HepG2 (cell line): ENCODE data around the gene VILL. TPM values are rescaled to one million over a fixed set of nuclear protein-coding genes. Genes with fewer than 3 reads are reported as not detected.
A peak's percentile ranks its signal among the peaks of the same experiment; 100 is the strongest.

Source experiments
- ATAC-seq: fragments of 200-7000 bp; cut with Tn5 transposase; 3 replicates; pipeline ENCODE4 v1.9.1; 2020; ENCODE audit warnings: mild to moderate bottlenecking, moderate library complexity
- BruUV-seq: library from RNA; stranded (reverse); fragments of 400-500 nt; replicated peaks from 2 replicates; lab custom pipeline; 2021; lab: Mats Ljungman, UMichigan
- CTCF ChIA-PET: fragments of 300-600 bp; formaldehyde crosslinking; extraction: SDS; loops from one replicate; lab custom pipeline; 2021; ENCODE audit warnings: low total read pairs, inconsistent platforms, low intra/inter-chr PET ratio; lab: Yijun Ruan, JAX
- POLR2A ChIA-PET: fragments of 350-600 bp; sonication (Branson Sonifier 250); formaldehyde crosslinking; loops from one replicate; lab custom pipeline; 2020; ENCODE audit warnings: antibody characterized with exemption, inconsistent platforms; lab: Yijun Ruan, JAX
- DNase-seq: peaks from one replicate; pipeline ENCODE4 v3.0.0-alpha.2; 2015; ENCODE audit warnings: low spot score
- FAIRE-seq: peaks from 3 replicates; lab custom pipeline; 2011; peaks lifted over from hg19 to GRCh38; lab: Jason Lieb, UNC
- H2AFZ ChIP-seq: one replicate; pipeline ENCODE4 v1.6.1; 2011; ENCODE audit warnings: low read length, inconsistent platforms
- H3K27ac ChIP-seq: fragments of 300-600 bp; 3 replicates; pipeline ENCODE4 v1.8.0; 2011; ENCODE audit warnings: mixed run types, mild to moderate bottlenecking, mixed read lengths, low read length, inconsistent platforms; ENCODE audit not compliant: insufficient read depth; ENCODE audit errors: extremely low read length
- H3K27me3 ChIP-seq, 2 experiments: fragments of 200-600 bp in 1 of 2; 2 replicates in 1 of 2; 3 replicates in 1 of 2; pipeline versions ENCODE4 v1.6.0 to v1.8.0; 2011; ENCODE audit warnings: low read length in 2 of 2, mild to moderate bottlenecking in 2 of 2, moderate library complexity in 2 of 2, inconsistent platforms in 1 of 2; ENCODE audit not compliant: insufficient read depth in 2 of 2, control insufficient read depth in 1 of 2
- H3K36me3 ChIP-seq, 2 experiments: fragments of 200-600 bp in 1 of 2; replicated peaks in 1 of 2; 2 replicates in 1 of 2; 3 replicates in 1 of 2; pipeline versions ENCODE4 v1.5.1 to v1.8.0; 2011; ENCODE audit warnings: low read length in 2 of 2, inconsistent platforms in 1 of 2; ENCODE audit not compliant: insufficient read depth in 2 of 2, control insufficient read depth in 1 of 2
- H3K4me1 ChIP-seq: 2 replicates; pipeline ENCODE4 v1.5.1; 2012; ENCODE audit warnings: low read length, inconsistent platforms; ENCODE audit not compliant: insufficient read depth
- H3K4me2 ChIP-seq: 2 replicates; pipeline ENCODE4 v1.6.0; 2011; ENCODE audit warnings: low read depth, low read length, inconsistent platforms
- H3K4me3 ChIP-seq, 3 experiments: fragments of 200-600 bp in 1 of 3; sonication (generic), shearing (Covaris generic) in 1 of 3; replicated peaks in 1 of 3; 2 replicates each; pipeline ENCODE4 v1.5.1; 2011 to 2016; ENCODE audit warnings: low read length in 3 of 3, inconsistent platforms in 2 of 3, low read depth in 2 of 3, mild to moderate bottlenecking in 2 of 3, control low read depth in 1 of 3, mixed read lengths in 1 of 3; ENCODE audit not compliant: insufficient read depth in 1 of 3
- H3K79me2 ChIP-seq: one replicate; pipeline ENCODE4 v1.6.1; 2011; ENCODE audit warnings: low read length, inconsistent platforms; ENCODE audit not compliant: insufficient read depth
- H3K9ac ChIP-seq: 2 replicates; pipeline ENCODE4 v1.6.0; 2011; ENCODE audit warnings: mild to moderate bottlenecking, low read depth, low read length, inconsistent platforms; ENCODE audit not compliant: insufficient read depth
- H3K9me3 ChIP-seq: 2 replicates; pipeline ENCODE4 v1.5.1; 2012; ENCODE audit warnings: mild to moderate bottlenecking, low read length
- H4K20me1 ChIP-seq: 2 replicates; pipeline ENCODE4 v1.6.0; 2011; ENCODE audit warnings: inconsistent platforms, mild to moderate bottlenecking, low read length, moderate library complexity; ENCODE audit not compliant: insufficient read depth
- FOXK1 ChIP-seq: sonication (generic); formaldehyde crosslinking; IDR thresholded peaks from 2 replicates; pipeline ENCODE4 v1.4.0; 2020; ENCODE audit warnings: low read depth, missing genetic modification reagents, borderline replicate concordance
- RBFOX2 ChIP-seq: fragments of 200-400 bp; formaldehyde crosslinking; IDR thresholded peaks from 2 replicates; pipeline ENCODE4 v1.6.1; 2017; ENCODE audit warnings: low read depth, mild to moderate bottlenecking, low read length
- ZFP90 ChIP-seq: sonication (generic); formaldehyde crosslinking; IDR thresholded peaks from 2 replicates; pipeline ENCODE4 v1.8.0; 2022; ENCODE audit warnings: missing genetic modification reagents, mild to moderate bottlenecking, inconsistent platforms, borderline replicate concordance
- ZNF747 ChIP-seq: sonication (generic); formaldehyde crosslinking; IDR thresholded peaks from 2 replicates; pipeline ENCODE4 v1.8.1; 2023; ENCODE audit warnings: missing genetic modification reagents, mild to moderate bottlenecking, borderline replicate concordance
- WGBS: methylation state at CpG from one replicate; pipeline ENCODE4 v1.1.6; 2017; ENCODE audit warnings: low lambda C conversion rate; 5-methylcytosine and 5-hydroxymethylcytosine counted together
- in situ Hi-C: cut with HindIII; loops from 2 replicates; pipeline ENCODE4 v1.10.0; 2017; ENCODE audit warnings: low pct_unique_long_range_greater_than_20kb; ENCODE audit not compliant: extremely low pct_ligation_motif_present
- intact Hi-C: fragments of 100-400 bp; cut with micrococcal nuclease; formaldehyde crosslinking; loops from one replicate; pipeline ENCODE4 v1.10.0; 2022; ENCODE audit not compliant: unreplicated experiment
- polyA plus RNA-seq, 8 experiments: library from polyadenylated mRNA; depleted of rRNA in 3 of 8; stranded (reverse) in 7 of 8; unstranded in 1 of 8; fragments of >200 nt; fragmentation: Illumina TruSeq in 4 of 8; extraction: Trizol in 4 of 8; gene quantifications; 2 replicates each; pipeline versions ENCODE4 v1.2.1 to v1.2.3, GENCODE V29; 2011 to 2016; ENCODE audit warnings: low read depth in 4 of 8, missing spikeins in 1 of 8, mixed read lengths in 1 of 8; ENCODE audit not compliant: insufficient read depth in 1 of 8
- total RNA-seq, 5 experiments: library from RNA; depleted of rRNA; stranded (reverse); fragments of >200 nt; fragmentation: Illumina TruSeq; extraction: Trizol; gene quantifications; 2 replicates each; pipeline ENCODE4 v1.2.3, GENCODE V29; 2016; ENCODE audit warnings: low read depth in 1 of 5
- TF ChIP-seq, protein P1 (sequence below): sonication (generic); formaldehyde crosslinking; IDR thresholded peaks from 2 replicates; pipeline ENCODE4 v1.9.0; 2021; ENCODE audit warnings: missing genetic modification reagents, mild to moderate bottlenecking, borderline replicate concordance

The VILL gene
- total and polyA plus RNA-seq, 2 of the 13 experiments (the other 11 are each of a cell fraction or from before 2014, with no cell fraction given), result 3.2 to 5.3 TPM

DNA sequence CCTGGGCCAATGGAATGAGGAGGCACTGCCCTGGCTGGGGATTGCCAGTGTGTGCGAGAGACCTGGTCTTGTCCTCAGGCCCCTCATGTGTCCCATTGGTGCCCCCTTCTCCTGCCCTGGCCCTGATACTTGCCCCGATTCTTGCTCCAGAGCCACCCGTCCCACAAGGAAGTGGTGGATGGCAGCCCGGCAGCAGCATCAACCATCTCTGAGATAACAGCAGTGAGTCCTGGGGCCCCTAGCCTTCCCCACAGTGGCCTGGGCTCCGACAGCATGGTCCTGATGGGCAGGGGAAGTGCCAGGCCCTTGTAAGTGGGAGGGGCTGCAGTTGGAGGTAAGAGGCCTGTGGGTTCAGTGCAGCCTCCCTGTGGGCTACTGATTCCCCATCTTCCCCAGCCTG lies 15.4 kb downstream of the VILL start (continued):
- TF ChIP-seq, protein P1, sequence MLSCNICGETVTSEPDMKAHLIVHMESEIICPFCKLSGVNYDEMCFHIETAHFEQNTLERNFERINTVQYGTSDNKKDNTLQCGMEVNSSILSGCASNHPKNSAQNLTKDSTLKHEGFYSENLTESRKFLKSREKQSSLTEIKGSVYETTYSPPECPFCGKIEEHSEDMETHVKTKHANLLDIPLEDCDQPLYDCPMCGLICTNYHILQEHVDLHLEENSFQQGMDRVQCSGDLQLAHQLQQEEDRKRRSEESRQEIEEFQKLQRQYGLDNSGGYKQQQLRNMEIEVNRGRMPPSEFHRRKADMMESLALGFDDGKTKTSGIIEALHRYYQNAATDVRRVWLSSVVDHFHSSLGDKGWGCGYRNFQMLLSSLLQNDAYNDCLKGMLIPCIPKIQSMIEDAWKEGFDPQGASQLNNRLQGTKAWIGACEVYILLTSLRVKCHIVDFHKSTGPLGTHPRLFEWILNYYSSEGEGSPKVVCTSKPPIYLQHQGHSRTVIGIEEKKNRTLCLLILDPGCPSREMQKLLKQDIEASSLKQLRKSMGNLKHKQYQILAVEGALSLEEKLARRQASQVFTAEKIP, result no peak

DNA sequence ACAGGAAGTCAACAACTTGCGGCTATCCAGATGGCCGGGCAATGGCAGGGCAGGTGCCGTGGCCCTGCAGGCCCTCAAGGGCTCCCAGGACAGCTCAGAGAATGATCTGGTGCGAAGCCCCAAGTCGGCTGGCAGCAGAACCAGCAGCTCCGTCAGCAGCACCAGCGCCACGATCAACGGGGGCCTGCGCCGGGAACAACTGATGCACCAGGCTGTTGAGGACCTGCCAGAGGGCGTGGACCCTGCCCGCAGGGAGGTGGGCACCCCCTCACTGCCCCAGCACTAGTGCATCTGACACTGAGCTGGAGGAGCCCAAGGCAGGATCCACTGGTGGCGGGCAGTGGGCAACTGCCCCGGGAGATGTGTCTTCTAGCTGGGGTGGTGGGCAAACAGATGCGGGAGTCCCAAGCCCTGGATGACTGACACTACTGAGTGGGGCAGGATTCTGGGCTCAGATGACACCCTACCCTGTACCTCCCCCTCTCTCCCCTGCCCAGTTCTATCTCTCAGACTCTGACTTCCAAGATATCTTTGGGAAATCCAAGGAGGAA lies 15.9 kb downstream of the VILL start:
- H4K20me1 ChIP-seq, result no peaks in the 10 kb centered on the region
- no peaks in the 10 kb centered on the region for H3K79me2 ChIP-seq
- in situ Hi-C loops (no loop called here), intact Hi-C loops (no loop called here)
- no peak for TF ChIP-seq FOXK1
- TF ChIP-seq RBFOX2, result peak; percentile 36; the same call in 1 of the 2 replicates
- ChIA-PET CTCF (no interaction called here), POLR2A (no interaction called here)
- no peaks in the 10 kb centered on the region for H3K9me3 ChIP-seq
- no peaks in the 10 kb centered on the region; a peak in 2 of 5 replicates for H3K36me3 ChIP-seq
- no peak overlapping the region for H3K4me2 ChIP-seq
- no peak overlapping the region for H2AFZ ChIP-seq
- no peak overlapping the region for H3K9ac ChIP-seq
- H3K4me3 ChIP-seq, result no peak overlapping the region
- peaks cover 47% of the 10 kb centered on the region for H3K4me1 ChIP-seq
- BruUV-seq, result no TSS peak
- WGBS, result 98% methylated on average over 11 of the region's 16 CpGs
- no peaks in the 10 kb centered on the region; a peak in 2 of 5 replicates for H3K27me3 ChIP-seq
- FAIRE-seq (no peak), DNase-seq (no peak), ATAC-seq (no peak)
- no peak overlapping the region for H3K27ac ChIP-seq

DNA sequence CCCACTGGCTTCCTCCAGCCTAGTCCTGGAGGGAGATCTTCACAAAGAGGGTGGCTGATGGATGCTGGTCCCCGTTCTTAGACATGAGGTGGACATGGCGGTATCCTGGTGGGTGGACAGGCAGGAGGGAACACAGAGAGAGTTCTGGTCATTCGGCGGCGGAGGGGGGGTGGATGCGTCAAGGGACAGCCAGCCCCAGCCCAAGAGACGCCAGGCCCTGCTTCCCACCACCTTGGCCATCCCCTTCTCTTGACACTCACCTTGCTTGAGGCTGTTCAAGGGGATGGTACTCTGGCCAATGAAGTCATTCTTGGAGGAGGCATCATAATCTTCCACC lies 17.1 kb downstream of the VILL start:
- no peaks in the 10 kb centered on the region; a peak in 2 of 5 replicates for H3K36me3 ChIP-seq

More for the DNA sequence above, 17.1 kb downstream of the VILL start:
- TF ChIP-seq ZNF747, result no peak
- TF ChIP-seq ZFP90 (CRISPR knock-in tag), result no peak
- Histone ChIP-seq H3K27me3 (no peaks in the 10 kb centered on the region; a peak in 1 of 5 replicates), H3K4me3 (no peak overlapping the region), H3K79me2 (no peaks in the 10 kb centered on the region), H3K9ac (no peak overlapping the region), H2AFZ (no peak overlapping the region), H3K27ac (no peak overlapping the region), H3K4me2 (no peak overlapping the region), H4K20me1 (no peaks in the 10 kb centered on the region), H3K4me1 (peaks cover 35% of the 10 kb centered on the region), H3K9me3 (no peaks in the 10 kb centered on the region)
- ChIA-PET POLR2A (no interaction called here), CTCF (no interaction called here)
- intact Hi-C loops (no loop called here), in situ Hi-C loops (no loop called here)
- ATAC-seq (no peak), FAIRE-seq (no peak), DNase-seq (no peak)
- WGBS, result 94% methylated on average over 7 of the region's 7 CpGs
- BruUV-seq, result no TSS peak
